ENCODE measurements around the gene ARV1. TPM values are rescaled to one million over a fixed set of nuclear protein-coding genes. Genes with fewer than 3 reads are reported as not detected.
"Not testable (repeated sequence)": the region's sequence is repeated elsewhere in the genome, so short reads cannot be mapped to it uniquely, and the experiment has no call there.

ARV1 gene
- total RNA-seq, 1 donor from 2014 or later, result 18.7 TPM

DNA sequence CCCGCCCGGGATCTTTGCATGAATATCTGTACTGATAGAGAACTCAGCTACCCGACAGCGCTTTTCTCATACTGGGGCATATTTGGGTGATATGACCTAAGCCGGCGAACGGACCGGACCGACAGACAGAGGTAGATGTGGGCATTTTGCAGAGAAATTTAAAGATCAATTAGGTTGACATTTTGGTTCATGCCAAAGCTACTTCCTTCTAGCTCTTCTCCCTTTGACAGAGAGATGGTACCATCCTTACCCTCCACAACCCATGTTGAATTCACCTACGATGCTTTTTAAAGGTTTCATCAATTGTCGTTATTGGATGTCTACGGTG lies 459 bp downstream of the ARV1 start:
- no peak for DNase-seq (ENCODE audit: extremely low spot score in 2 of 2)
- peak overlapping the region; percentile 79 to 86 for H3K4me3 ChIP-seq
- peak overlapping the region; percentile 66 for H3K27ac ChIP-seq
- H3K4me1 ChIP-seq, result peaks cover 27% of the 10 kb centered on the region
- TF ChIP-seq POLR2AphosphoS5 (IDR thresholded peaks at IDR 0.05; ENCODE audit: insufficient read depth in 1 of 2, low read depth in 1 of 2) (no peak), POLR2A (IDR thresholded peaks at IDR 0.05) (no peak)
- TF ChIP-seq, protein P1, sequence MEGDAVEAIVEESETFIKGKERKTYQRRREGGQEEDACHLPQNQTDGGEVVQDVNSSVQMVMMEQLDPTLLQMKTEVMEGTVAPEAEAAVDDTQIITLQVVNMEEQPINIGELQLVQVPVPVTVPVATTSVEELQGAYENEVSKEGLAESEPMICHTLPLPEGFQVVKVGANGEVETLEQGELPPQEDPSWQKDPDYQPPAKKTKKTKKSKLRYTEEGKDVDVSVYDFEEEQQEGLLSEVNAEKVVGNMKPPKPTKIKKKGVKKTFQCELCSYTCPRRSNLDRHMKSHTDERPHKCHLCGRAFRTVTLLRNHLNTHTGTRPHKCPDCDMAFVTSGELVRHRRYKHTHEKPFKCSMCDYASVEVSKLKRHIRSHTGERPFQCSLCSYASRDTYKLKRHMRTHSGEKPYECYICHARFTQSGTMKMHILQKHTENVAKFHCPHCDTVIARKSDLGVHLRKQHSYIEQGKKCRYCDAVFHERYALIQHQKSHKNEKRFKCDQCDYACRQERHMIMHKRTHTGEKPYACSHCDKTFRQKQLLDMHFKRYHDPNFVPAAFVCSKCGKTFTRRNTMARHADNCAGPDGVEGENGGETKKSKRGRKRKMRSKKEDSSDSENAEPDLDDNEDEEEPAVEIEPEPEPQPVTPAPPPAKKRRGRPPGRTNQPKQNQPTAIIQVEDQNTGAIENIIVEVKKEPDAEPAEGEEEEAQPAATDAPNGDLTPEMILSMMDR (IDR thresholded peaks at IDR 0.05), result no peak
- intact Hi-C loops (cut with DNase I), result no loop called here
- H3K36me3 ChIP-seq, result peaks cover 0 to 8% of the 10 kb centered on the region in 2 donors
- H3K9me3 ChIP-seq, result no peaks in the 10 kb centered on the region
- H3K27me3 ChIP-seq, result no peaks in the 10 kb centered on the region

DNA sequence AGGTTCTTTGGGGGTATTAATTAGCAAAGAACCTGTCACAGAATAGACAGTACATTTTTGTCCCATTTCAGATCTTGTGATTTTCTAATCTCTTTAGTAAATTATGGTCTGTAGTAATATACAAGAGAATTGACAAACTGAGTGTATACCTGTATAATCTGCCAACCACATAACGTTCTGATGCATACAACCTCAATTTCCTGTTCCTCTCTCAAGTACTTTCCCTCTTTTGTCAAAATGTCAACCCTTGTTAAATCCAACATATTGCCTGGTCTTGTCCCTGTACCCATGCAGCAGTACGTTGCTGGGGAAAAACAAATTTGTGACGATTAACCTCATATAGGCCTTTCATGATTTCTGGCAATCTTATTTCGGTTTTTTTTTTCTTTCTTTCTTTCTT lies 1.1 kb downstream of the ARV1 start:
- H3K36me3 ChIP-seq, result peaks cover 0 to 8% of the 10 kb centered on the region in 2 donors
- H3K27me3 ChIP-seq, result no peaks in the 10 kb centered on the region
- no peaks in the 10 kb centered on the region for H3K9me3 ChIP-seq
- H3K27ac ChIP-seq, result no peak overlapping the region
- no peak for DNase-seq (ENCODE audit: extremely low spot score in 2 of 2)
- peak overlapping the region; percentile 79 to 86 for H3K4me3 ChIP-seq
- H3K4me1 ChIP-seq, result peaks cover 27% of the 10 kb centered on the region
- intact Hi-C loops (cut with DNase I), result no loop called here
- TF ChIP-seq POLR2AphosphoS5 (IDR thresholded peaks at IDR 0.05; ENCODE audit: insufficient read depth in 1 of 2, low read depth in 1 of 2) (no peak), POLR2A (IDR thresholded peaks at IDR 0.05) (no peak)
- TF ChIP-seq, protein P1 (IDR thresholded peaks at IDR 0.05), result no peak

DNA sequence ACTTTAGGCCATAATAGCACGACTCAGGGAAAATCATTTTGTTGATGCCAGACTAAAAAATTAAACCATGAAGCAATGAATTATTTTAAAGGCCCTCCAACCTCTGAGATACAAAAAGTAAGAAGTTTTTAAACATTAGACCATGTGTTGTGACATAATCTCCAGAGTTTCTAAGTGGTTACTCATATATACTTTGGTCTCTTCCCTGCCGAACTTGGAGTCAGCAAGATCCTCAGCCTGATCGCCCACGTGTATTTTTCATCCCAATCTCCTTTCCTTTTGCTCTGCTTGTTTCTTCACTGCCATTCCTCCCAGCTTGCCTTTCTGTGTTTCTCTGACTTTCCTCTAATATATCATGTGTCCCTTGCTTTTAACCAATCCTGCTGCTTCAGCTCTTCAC lies 3.8 kb downstream of the ARV1 start:
- no peaks in the 10 kb centered on the region for H3K9me3 ChIP-seq
- peaks cover 15% of the 10 kb centered on the region for H3K4me1 ChIP-seq
- DNase-seq (ENCODE audit: extremely low spot score in 2 of 2), result no peak
- H3K4me3 ChIP-seq, result no peak overlapping the region
- H3K36me3 ChIP-seq, result no peaks in the 10 kb centered on the region
- no peak for TF ChIP-seq POLR2A (IDR thresholded peaks at IDR 0.05)
- TF ChIP-seq, protein P1 (IDR thresholded peaks at IDR 0.05), result no peak
- no peak for TF ChIP-seq POLR2AphosphoS5 (IDR thresholded peaks at IDR 0.05; ENCODE audit: insufficient read depth in 1 of 2, low read depth in 1 of 2)
- intact Hi-C loops (cut with DNase I), result no loop called here
- no peak overlapping the region for H3K27ac ChIP-seq
- no peaks in the 10 kb centered on the region for H3K27me3 ChIP-seq

DNA sequence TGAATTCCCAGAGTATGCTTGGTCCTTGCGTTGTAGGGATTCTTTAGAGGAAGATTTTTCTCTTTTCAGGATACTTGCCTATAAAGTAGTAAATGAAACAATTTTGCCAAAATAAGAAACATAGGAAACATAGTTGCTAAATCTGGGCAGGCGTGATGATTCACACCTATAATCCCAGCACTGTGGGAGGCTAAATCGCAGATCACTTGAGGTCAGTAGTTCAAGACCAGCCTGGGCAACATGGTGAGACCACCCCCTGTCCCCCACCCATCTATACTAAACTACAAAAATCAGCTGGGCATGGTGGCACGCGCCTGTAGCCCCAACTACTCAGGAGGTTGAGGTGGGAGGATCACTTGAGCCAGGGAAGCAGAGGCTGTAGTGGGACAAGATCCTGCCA lies 4.9 kb downstream of the ARV1 start:
- Histone ChIP-seq H3K9me3 (no peaks in the 10 kb centered on the region), H3K36me3 (no peaks in the 10 kb centered on the region), H3K4me1 (peaks cover 11% of the 10 kb centered on the region), H3K4me3 (no peak overlapping the region), H3K27ac (no peak overlapping the region), H3K27me3 (no peaks in the 10 kb centered on the region)
- intact Hi-C loops (cut with DNase I), result no loop called here
- TF ChIP-seq POLR2AphosphoS5 (IDR thresholded peaks at IDR 0.05; ENCODE audit: insufficient read depth in 1 of 2, low read depth in 1 of 2) (no peak), POLR2A (IDR thresholded peaks at IDR 0.05) (no peak)
- TF ChIP-seq, protein P1 (IDR thresholded peaks at IDR 0.05), result no peak
- no peak for DNase-seq (ENCODE audit: extremely low spot score in 2 of 2)

DNA sequence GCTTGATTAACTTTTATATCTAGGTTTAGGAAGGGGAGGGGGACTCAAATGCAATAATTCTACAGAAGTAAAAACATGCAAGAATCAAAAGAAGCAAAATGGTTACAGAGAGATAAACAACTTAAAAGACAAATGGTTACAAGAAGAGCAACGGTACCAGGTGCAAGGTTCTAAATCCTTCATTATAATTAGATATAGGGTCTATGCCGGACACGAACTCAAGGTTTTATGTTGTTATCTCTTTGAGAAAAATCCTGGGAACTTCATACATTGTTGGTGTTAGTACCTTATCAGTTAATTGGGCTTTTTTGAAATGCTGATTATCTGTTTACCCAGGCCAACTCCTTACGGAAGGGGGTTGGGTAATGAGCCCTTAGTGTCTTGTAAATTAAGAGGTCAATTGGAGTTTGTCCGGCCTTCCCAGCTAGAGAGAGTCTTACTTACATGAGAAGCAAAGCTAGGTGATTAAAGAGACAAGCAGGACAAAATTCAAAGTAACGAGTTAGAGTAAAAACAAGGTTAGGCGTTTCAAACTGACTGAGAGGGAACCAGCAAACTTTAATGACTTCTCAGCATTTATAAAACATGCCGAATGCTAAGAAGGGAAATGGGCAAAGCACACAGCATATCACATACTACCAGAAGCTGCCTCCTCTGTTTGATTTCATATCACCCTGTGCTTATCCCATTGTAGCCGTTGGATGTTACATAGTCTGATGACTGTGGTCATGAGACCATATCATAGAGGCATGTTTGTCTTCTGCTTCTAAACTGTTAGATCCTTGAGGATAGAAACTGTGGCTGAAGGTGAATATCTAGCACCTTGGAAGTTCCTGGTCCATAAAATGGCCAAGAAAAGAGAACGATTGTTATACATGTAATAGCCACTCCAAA lies 6.0 kb downstream of the ARV1 start:
- DNase-seq (ENCODE audit: extremely low spot score in 2 of 2); H3K36me3 ChIP-seq; H3K27me3 ChIP-seq; intact Hi-C loops (cut with DNase I); H3K9me3 ChIP-seq; H3K4me3 ChIP-seq; H3K4me1 ChIP-seq; H3K27ac ChIP-seq: not testable (repeated sequence)

All from vagina (tissue), 2 donors.